Stimulated activated CD4-positive, alpha-beta T cell treated with anti-CD3 and anti-CD28 coated beads, Interleukin-4, amount 100 ng/mL, for 48 hours (primary cell): ENCODE measurements around the gene ME2.
"Not testable (repeated sequence)": the region's sequence is repeated elsewhere in the genome, so short reads cannot be mapped to it uniquely, and the experiment has no call there.

Experiments used
- DNase-seq, 2 donors: peaks; one replicate each; pipeline ENCODE4 v3.0.0-alpha.2; 2020; ENCODE audit warnings: low read depth in 2 of 2

Gene ME2

DNA sequence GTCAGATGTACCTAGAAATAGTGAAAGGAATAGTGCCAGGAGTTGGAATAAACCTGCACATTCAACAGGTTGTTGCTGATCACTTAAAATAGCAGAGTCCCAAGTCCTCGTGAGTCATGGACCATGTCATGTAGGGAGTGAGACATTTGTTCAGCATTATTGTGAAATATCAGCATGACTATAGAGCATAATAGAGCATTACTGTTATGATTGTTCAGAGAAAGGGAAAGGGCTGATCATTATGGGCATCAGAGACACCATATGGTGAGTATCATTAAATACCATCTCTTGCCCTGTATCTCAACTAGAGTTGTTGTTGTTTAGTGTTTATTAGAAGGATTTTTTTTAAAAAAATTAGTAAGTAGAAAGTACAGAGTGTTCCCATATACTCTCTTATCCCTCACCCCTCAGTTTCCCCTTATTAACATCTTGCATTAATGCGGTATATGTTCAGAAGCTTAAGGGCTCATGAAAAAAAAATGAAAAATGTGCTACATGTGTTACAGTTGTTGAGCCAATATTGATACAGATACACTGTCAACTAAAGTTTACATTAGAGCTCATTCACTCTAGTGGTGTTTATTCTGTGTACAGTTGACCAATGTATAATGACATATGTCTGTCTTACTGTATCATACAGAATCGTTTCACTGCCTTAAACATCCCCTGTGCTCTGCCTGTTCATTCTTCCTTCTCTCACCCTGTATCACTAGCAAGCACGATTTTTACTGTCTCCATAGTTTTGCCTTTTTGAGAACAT lies 94.6 kb downstream of the ME2 start:
- no peak for DNase-seq

DNA sequence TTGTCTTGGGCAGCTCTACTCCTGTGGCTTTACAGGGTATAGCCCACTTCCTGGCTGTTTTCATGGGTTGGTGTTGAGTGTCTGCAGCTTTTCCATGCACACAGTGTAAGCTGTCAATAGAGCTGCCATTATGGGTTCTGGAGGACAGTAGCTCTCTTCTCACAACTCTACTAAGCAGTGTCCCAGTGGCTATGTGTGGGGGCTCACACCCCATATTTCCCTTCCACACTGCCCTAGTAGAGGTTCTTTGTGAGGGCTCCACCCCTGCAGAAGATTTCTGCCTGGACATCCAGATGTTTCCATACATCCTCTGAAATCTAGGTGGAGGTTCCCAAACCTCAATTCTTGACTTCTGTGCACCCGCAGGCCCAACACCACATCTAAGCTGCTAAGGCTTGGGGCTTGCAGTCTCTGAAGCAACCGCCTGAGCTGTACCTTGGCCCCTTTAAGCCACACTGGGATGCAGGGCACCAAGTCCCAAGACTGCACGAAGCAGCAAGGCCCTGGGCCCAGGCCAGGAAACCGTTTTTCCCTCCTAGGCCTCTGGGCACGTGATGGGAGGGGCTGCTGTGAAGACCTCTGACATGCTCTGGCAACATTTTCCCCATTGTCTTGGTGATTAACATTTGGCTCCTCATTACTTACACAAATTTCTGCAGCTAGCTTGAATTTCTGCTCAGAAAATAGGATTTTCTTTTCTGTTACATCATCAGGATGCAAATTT lies 98.3 kb downstream of the ME2 start:
- no peak for DNase-seq

DNA sequence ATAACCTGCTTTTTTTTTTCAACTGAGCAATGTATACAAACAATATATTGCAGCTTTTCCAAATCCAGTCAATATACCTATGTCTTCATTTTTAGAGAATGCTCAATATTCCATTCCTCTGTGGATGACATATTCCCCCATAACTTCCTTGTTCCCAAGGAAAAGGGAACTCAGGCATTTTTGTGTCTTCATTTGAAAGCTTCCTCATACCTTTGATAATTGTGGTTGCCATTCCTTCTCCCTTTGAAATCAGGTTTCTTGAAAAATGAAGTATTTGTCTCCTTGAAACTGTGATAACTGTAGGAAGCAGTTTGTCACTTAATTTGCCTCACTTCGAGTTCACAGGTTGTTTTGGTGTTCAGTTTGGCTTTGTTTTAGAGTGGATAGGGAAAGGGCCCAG lies 102.5 kb downstream of the ME2 start:
- no peak for DNase-seq

DNA sequence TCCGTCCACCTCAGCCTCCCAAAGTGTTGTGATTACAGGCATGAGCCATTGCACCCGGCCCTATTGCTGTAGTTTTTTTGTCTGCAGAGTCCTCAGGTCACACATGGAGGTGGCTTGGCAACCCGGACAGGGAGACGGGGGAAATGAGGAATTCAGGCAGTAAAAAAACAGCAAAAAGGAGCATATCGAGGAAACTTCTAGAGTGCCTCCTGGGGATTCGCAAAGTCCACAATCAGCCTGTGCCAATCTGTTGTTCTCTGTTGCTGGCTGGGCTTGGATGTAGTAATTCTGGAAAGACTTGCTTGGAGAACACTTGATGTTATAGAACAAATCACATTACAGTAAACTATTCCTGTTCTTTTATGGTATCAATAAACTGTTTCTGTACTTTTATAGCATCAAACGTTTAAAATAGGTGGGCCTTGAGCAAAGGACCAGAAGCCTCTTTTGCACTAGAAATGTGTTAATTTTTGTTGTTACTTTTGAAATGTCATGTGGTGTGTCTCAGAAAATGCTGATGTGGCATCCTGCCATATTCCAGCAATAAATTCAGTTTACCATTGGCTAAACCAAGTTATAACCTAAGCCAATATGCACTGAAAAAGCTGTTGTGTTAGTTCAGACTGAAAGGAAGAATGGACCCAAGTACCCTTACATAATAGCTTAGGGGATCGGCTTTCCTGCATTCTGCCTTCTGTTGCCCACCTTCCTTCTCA lies 103.3 kb downstream of the ME2 start:
- DNase-seq, result no peak

DNA sequence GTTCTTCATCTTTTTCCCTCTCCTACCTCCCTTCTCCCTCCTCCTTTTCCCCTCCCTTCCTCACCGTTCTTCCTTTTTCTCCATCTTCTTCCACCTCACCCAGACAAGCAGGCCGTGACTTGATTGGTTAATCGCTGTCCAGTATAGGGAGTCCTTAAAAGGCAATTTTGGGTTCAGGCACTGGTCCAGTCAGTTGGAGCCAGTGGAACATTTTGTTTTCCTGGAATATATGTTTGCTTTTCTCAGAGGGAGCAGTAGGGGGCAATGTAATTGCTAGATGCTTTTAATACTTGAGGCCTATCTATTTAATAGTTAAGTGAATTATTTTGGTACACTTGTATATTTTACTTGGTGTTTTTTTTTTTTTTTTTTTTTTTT lies 103.9 kb downstream of the ME2 start:
- no peak for DNase-seq

DNA sequence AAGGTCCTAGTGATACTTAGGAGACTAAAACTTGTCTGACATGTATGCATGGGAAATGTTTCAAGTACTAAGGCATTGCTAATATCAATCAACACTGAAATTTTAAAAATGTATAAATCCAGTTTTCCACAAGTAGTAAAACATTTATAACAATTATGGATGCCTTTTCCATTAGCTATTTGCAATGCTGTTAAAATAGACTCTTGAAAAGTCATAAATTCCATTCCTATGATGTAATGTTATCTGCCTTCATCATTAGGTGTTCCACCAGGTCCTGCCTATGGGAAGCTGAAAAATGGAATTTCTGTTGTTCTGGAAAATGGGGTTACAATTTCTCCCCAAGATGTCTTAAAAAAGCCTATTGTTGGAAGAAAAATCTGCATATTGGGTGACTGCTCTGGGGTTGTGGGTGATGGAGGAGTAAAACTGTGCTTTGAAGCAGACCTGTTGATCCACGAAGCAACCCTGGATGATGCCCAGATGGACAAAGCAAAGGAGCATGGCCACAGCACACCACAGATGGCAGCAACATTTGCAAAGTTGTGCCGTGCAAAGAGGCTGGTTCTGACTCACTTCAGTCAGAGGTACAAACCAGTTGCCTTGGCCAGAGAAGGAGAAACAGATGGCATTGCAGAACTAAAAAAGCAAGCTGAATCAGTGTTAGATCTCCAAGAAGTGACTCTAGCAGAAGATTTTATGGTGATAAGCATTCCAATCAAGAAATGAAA lies 107.6 kb downstream of the ME2 start:
- no peak for DNase-seq

DNA sequence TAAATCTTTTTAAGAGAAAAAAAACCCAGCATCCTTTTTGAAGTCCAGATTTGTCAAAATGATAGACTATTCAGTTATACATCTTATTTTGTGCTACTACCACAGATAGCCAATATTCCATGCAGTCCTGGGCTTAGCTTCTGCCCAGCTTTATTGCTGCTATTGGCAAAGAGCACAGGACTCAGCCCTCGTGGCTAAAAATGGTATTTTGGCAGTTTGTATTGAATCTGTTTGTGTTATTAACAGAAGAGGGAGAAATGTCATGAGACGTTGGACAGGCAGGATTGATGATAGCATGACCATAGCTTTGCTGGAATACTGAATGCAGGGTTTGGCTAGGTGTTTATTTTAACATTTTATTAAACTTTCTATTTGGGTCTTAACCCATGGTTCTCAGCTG lies 108.3 kb downstream of the ME2 start:
- DNase-seq, result no peak

DNA sequence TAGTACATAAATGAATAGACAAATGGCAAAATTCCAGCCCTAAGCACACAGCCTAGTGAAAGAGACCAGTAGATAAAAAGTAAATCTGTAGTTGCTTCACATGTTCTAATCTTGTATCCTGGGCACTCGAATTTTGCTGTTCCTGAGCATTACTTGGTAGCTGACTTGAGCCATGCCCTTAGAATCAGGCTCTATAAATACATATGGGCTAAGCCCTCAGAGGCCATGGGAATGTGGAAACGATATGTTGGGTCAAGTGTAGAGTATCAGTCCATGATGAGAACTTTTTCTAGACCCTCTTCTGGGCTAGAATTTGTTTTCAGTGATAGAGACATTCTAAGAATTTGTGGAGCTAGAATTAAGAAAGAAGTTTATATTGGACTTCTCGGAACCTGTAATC lies 110.8 kb downstream of the ME2 start:
- DNase-seq, result no peak

DNA sequence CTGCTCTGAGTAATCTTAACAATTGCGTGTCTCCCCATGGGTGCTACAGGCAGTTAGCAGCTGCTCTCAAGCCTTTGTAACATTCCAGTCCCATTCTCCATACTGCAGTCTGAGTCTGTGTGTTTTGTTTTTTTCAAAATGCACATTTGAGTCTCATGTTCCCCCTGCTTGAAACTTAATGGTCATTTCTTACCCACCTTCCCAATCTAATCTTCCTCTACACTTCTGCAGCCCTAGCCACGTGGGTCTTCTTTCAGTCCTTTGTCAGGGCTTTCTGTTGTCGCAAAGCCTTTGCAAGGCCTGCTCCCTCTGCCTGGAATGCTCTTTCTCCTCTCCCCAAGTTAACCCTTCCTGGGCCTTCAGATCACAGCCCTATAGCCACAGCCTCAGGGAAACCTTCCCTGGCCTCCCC lies 113.4 kb downstream of the ME2 start:
- no peak for DNase-seq

DNA sequence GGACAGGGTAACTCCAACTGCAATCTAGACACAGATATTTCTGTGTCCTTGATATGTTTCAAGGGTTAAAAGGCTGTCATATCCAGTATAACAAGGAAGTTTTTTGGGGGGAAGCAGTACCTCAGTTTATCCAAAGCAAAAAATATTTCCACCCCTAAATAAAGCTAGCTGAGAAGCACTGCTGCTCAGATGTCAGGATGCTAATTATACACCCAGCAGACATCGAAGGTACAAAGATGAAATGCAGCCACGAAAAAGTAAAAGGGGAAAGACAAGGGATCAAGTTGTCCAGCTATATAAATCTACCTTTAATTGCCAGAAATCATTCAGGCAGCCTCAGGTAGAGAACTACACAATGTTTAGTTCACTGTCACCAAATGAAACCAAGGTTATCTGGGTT lies 115.1 kb downstream of the ME2 start:
- DNase-seq, result no peak

DNA sequence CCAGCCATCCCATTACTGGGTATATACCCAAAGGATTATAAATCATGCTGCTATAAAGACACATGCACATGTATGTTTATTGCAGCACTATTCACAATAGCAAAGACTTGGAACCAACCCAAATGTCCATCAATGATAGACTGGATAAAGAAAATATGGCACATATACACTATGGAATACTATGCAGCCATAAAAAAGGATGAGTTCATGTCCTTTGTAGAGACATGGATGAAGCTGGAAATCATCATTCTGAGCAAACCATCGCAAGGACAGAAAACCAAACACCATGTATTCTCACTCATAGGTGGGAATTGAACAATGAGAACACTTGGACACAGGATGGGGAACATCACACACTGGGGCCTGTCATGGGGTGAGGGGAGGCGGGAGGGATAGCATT lies 124.3 kb downstream of the ME2 start:
- DNase-seq, result not testable (repeated sequence)
